Glomerular visceral epithelial cell (primary cell): ENCODE results near the gene ACVR2B.

Experiments used
- DNase-seq: peaks from one replicate; pipeline ENCODE4 v3.0.0-alpha.2; 2016; ENCODE audit errors: extremely low spot score

The ACVR2B gene

DNA sequence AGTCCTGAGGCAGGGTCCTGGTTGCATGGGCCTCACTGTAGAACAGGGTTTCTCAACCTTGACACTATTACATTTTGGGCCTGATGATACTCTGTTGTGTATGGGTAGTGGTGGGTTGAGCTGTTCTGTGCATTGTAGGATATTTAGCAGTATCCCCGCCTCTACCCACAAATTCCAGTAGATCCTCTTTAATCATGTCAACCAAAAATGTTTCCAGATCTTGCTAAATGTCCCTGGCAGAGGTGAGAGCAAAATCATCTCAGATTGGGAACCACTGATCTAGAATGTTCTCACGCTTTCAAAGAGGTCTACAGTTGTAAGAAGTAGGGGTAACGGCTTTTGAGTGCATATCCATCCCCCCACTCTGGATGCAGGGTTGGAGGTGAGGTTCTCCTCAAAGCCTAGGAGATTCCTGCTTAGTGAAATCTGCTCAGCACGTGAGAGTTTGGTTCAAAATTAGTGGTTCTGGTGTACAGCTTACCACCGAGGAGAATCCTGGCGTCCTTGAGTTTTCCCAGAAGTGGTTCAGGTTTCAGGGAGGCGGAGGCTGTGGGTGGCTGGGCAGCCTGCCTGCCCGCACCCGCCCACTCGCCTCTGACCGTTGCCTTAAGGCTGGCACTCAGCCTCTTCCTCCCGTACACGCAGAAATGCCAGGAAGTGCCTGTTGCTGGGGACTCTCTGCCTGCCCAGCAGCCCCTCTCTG is 5.3 kb downstream of the ACVR2B start:
- DNase-seq: peak; percentile 59

- DNase-seq: no peak
Measured at GRCh38 chr3:38459499-38460048, 5.9 kb downstream of the ACVR2B start.

- DNase-seq: no peak
Measured at GRCh38 chr3:38460377-38461270, 6.9 kb downstream of the ACVR2B start.

DNA sequence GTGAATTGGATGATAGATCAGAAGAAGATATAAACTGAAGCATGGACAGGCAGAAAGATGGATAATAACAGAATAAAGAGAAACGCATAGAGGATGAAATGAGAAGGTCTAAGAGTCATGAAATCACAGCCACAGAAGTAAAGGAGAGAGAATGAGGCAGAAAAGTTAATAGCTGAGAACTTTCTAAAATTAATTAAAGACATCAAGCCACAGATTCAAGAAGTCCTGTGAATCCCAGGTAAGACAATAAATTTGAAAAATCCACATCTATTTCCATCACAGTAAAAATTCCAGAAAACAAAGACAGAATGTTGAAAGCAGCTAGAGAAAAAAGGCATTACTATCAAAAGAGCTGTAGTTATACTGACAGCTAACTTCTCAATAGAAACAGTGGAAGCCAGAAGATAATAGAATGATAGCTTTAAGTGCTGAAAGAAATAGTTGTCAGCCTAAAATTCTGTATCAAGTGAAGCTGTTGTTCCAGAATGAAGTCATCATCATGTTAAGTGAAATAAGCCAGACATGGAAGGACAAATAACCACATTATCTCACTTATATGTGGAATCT is 12.0 kb downstream of the ACVR2B start:
- no peak for DNase-seq

- no peak for DNase-seq
Measured at GRCh38 chr3:38468765-38469164, 15.1 kb downstream of the ACVR2B start.

GRCh38 chr3:38469852-38470251 is 16.2 kb downstream of the ACVR2B start:
- no peak for DNase-seq

GRCh38 chr3:38471260-38471857 is 17.7 kb downstream of the ACVR2B start:
- no peak for DNase-seq

DNA sequence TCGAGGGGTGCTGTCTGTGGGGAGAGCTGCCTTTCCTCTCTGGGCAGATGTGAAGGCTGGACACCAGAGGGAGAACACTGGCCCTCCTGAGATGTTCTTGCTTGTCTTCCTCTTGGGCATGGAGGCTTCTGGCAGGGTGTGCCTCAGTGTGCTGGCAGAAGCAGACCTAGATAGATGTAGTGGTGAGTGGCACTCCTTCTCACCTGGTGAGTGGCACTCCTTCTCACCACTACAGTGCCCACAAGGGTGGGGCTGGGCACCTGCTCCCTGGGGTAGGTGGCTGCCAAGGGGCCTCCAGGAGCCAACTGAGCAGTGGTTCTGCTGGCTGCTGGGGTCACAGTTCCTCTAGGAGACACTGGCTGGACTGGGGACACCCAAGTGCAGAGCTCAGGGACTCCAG is 18.7 kb downstream of the ACVR2B start:
- DNase-seq: no peak

GRCh38 chr3:38473229-38473628 is 19.5 kb downstream of the ACVR2B start:
- no peak for DNase-seq

- no peak for DNase-seq
Measured at GRCh38 chr3:38474928-38475605, 21.4 kb downstream of the ACVR2B start.

- DNase-seq: no peak
Measured at GRCh38 chr3:38475716-38476115, 22.0 kb downstream of the ACVR2B start.

GRCh38 chr3:38476157-38476756 is 22.6 kb downstream of the ACVR2B start:
- DNase-seq: no peak

DNA sequence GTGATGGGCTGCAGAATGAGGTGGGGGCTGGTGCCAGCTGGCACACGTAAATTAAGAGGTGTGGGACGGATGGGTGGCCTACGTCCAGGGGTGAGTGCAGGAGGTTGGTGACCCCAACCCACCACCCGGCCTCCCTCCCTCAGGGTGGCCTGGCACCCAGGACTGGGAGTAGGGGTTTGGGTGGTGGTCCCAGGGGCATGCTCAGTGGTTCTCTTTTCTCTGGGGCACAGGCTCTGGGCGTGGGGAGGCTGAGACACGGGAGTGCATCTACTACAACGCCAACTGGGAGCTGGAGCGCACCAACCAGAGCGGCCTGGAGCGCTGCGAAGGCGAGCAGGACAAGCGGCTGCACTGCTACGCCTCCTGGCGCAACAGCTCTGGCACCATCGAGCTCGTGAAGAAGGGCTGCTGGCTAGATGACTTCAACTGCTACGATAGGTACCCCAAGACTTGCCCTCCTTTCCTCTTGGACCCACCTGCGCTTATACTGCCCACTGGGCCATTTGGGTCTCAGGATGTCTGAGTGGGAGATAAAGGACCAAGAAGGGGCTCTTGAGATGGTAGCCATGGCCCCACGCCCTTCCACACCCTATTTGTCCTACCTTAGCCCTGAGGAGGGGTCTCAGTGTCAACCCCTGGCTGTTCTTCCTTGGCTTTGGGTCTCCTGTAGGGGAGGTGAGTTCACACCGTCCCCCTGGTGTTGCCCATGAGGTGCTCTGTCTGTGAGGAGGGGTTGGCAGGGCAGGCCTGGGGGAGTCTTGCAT is 23.5 kb downstream of the ACVR2B start:
- DNase-seq: no peak

- DNase-seq: no peak
Measured at GRCh38 chr3:38477839-38478450, 24.3 kb downstream of the ACVR2B start.

GRCh38 chr3:38478901-38479300 is 25.2 kb downstream of the ACVR2B start:
- DNase-seq: no peak

DNA sequence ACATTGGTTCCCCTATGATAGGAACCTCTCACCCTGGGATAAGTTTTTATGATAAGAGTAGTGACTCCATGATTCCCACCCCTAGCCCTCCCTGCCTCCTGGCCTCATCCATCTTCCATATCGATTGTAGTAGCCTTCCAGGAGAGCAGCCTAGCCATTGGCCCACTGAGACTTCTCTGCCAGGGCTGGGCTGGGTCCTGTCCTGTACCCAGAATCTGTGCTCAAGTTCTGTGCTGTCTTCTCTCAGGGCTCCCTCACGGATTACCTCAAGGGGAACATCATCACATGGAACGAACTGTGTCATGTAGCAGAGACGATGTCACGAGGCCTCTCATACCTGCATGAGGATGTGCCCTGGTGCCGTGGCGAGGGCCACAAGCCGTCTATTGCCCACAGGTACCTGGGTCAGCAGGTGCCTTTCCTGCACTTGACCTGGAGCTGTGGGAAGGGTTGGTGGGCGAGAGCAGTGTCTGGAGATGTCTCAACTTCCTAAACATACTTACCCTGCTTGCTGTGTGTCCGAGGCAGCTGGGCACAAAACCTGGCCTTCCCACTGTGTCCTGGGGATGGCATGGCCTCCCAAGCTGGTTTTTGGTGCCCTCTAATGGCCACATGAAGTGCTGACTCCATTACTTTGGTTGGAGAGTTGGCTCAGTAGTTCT is 25.9 kb downstream of the ACVR2B start:
- peak; percentile 64 for DNase-seq

DNA sequence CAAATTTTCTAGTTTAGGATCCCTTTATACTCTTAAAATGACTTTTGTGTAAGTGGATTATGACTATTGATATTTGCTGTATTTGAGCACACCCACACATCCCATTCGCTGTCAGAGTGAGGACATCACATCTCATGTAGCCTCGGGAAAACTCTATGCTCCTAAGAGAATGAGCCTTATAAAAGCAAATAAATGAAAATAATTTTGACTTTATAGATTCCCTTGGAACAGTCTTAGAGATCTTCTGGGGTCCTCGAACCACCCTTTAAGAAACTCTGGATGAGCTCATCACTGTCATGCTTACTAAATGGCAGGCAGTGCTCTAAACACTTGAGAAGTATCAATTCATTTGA is 26.4 kb downstream of the ACVR2B start:
- no peak for DNase-seq

GRCh38 chr3:38480930-38481329 is 27.2 kb downstream of the ACVR2B start:
- no peak for DNase-seq

GRCh38 chr3:38482951-38483350 is 29.3 kb downstream of the ACVR2B start:
- no peak for DNase-seq
